Smooth muscle cell (in vitro differentiated cells): ENCODE data around the gene NPM3. TPM values are rescaled to one million over a fixed set of nuclear protein-coding genes. Genes with fewer than 3 reads are reported as not detected.
A peak's percentile ranks its signal among the peaks of the same experiment; 100 is the strongest.

Experiments used
- DNase-seq: peaks from one replicate; lab custom pipeline; 2025; ENCODE audit not compliant: unreplicated experiment; lab: John Stamatoyannopoulos, UW
- H2AFZ ChIP-seq: fragments of 200-600 bp; sonication (generic); 2 replicates; pipeline ENCODE4 v1.6.0; 2016; ENCODE audit warnings: antibody characterized with exemption, low read depth, mild to moderate bottlenecking
- H3F3A ChIP-seq: fragments of 200-600 bp; sonication (generic); 2 replicates; pipeline ENCODE4 v1.6.0; 2017; ENCODE audit warnings: antibody characterized with exemption, low read depth
- H3K27ac ChIP-seq: fragments of 200-600 bp; sonication (generic); 2 replicates; pipeline ENCODE4 v1.5.1; 2016; ENCODE audit warnings: low read depth, mild to moderate bottlenecking
- H3K27me3 ChIP-seq: fragments of 200-600 bp; sonication (generic); 2 replicates; pipeline ENCODE4 v1.6.1; 2016; ENCODE audit warnings: low read depth, mild to moderate bottlenecking
- H3K36me3 ChIP-seq: fragments of 200-600 bp; sonication (generic); 2 replicates; pipeline ENCODE4 v1.5.1; 2016; ENCODE audit warnings: low read depth
- H3K4me1 ChIP-seq: fragments of 200-600 bp; sonication (generic); 2 replicates; pipeline ENCODE4 v1.5.1; 2016; ENCODE audit warnings: low read depth
- H3K4me2 ChIP-seq: fragments of 200-600 bp; sonication (generic); 2 replicates; pipeline ENCODE4 v1.6.0; 2016; ENCODE audit warnings: mild to moderate bottlenecking
- H3K4me3 ChIP-seq: fragments of 200-600 bp; sonication (generic); 2 replicates; pipeline ENCODE4 v1.5.1; 2016; ENCODE audit warnings: mild to moderate bottlenecking
- H3K79me2 ChIP-seq: fragments of 200-600 bp; sonication (generic); 2 replicates; pipeline ENCODE4 v1.6.0; 2016; ENCODE audit warnings: low read depth, mild to moderate bottlenecking
- H3K9ac ChIP-seq: fragments of 200-600 bp; sonication (generic); 2 replicates; pipeline ENCODE4 v1.6.0; 2016; ENCODE audit warnings: low read depth
- H3K9me3 ChIP-seq: fragments of 200-600 bp; sonication (generic); replicated peaks from 2 replicates; pipeline ENCODE4 v1.5.1; 2016; ENCODE audit warnings: low read depth
- H4K20me1 ChIP-seq: fragments of 200-600 bp; sonication (generic); 2 replicates; pipeline ENCODE4 v1.6.0; 2016; ENCODE audit warnings: low read depth
- CTCF ChIP-seq: fragments of 200-600 bp; sonication (generic); IDR thresholded peaks from 2 replicates; pipeline ENCODE4 v1.5.1; 2017; ENCODE audit warnings: borderline replicate concordance, mild to moderate bottlenecking, antibody characterized with exemption; ENCODE audit not compliant: insufficient read depth, poor library complexity, severe bottlenecking
- WGBS: methylation state at CpG from one replicate; pipeline ENCODE4 v1.1.7; 2016; ENCODE audit warnings: low lambda C conversion rate; 5-methylcytosine and 5-hydroxymethylcytosine counted together
- polyA plus RNA-seq: library from polyadenylated mRNA; unstranded; fragments of >200 nt; fragmentation: Nextera tagmentation; extraction: Ambion mirVana; gene quantifications from 2 replicates; pipeline ENCODE4 v1.2.1, GENCODE V29; 2016
- total RNA-seq: library from RNA; depleted of rRNA; stranded (reverse); fragments of >200 nt; gene quantifications from 2 replicates; pipeline ENCODE4 v1.2.3, GENCODE V29; 2014

Gene NPM3
- total and polyA plus RNA-seq, 2 experiments from 2014 or later, result 10.2 to 65.0 TPM

- H3K36me3 ChIP-seq, result peaks cover 42% of the 10 kb centered on the region
Observed at GRCh38 chr10:101807158-101807557, 23.9 kb upstream of the NPM3 start.

GRCh38 chr10:101803511-101803910 lies 20.3 kb upstream of the NPM3 start:
- WGBS, result 96% methylated on average over 4 of the region's 4 CpGs
- H3K36me3 ChIP-seq, result peaks cover 41% of the 10 kb centered on the region
- peaks cover 96% of the 10 kb centered on the region for H4K20me1 ChIP-seq
- no peak overlapping the region for H3K4me3 ChIP-seq
- no peak overlapping the region for H3K27ac ChIP-seq
- no peak for DNase-seq
- H3F3A ChIP-seq, result peaks cover 4% of the 10 kb centered on the region
- no peaks in the 10 kb centered on the region for H3K27me3 ChIP-seq
- no peak overlapping the region for H2AFZ ChIP-seq
- TF ChIP-seq CTCF, result no peak
- no peaks in the 10 kb centered on the region for H3K4me1 ChIP-seq
- no peak overlapping the region for H3K4me2 ChIP-seq
- no peaks in the 10 kb centered on the region for H3K9me3 ChIP-seq
- H3K79me2 ChIP-seq, result peaks cover 78% of the 10 kb centered on the region
- no peak overlapping the region for H3K9ac ChIP-seq

More at GRCh38 chr10:101807158-101807557, 23.9 kb upstream of the NPM3 start:
- H3K79me2 ChIP-seq, result peaks cover 85% of the 10 kb centered on the region
- no peaks in the 10 kb centered on the region for H3K9me3 ChIP-seq
- peak overlapping the region; percentile 6 for H3K27ac ChIP-seq
- 86% methylated on average over 1 of the region's 1 CpG for WGBS
- H3K9ac ChIP-seq, result no peak overlapping the region
- H2AFZ ChIP-seq, result no peak overlapping the region
- H3K4me3 ChIP-seq, result no peak overlapping the region
- H4K20me1 ChIP-seq, result peaks cover 96% of the 10 kb centered on the region
- DNase-seq, result no peak
- TF ChIP-seq CTCF, result no peak
- H3F3A ChIP-seq, result peaks cover 5% of the 10 kb centered on the region
- no peak overlapping the region for H3K4me2 ChIP-seq
- no peaks in the 10 kb centered on the region for H3K4me1 ChIP-seq
- H3K27me3 ChIP-seq, result no peaks in the 10 kb centered on the region

- Histone ChIP-seq H3K9me3 (no peaks in the 10 kb centered on the region), H3F3A (peaks cover 15% of the 10 kb centered on the region), H4K20me1 (peaks cover 100% of the 10 kb centered on the region), H3K27me3 (no peaks in the 10 kb centered on the region), H3K4me3 (no peak overlapping the region), H3K4me2 (no peak overlapping the region), H3K9ac (no peak overlapping the region), H3K36me3 (peaks cover 61% of the 10 kb centered on the region), H3K27ac (no peak overlapping the region), H2AFZ (no peak overlapping the region), H3K79me2 (peaks cover 64% of the 10 kb centered on the region), H3K4me1 (no peaks in the 10 kb centered on the region)
- no peak for TF ChIP-seq CTCF
- WGBS, result 92% methylated on average over 4 of the region's 4 CpGs
- DNase-seq, result no peak
Observed at GRCh38 chr10:101797403-101798059, 14.3 kb upstream of the NPM3 start.

GRCh38 chr10:101793526-101793925 lies 10.3 kb upstream of the NPM3 start:
- Histone ChIP-seq H3K9ac (no peak overlapping the region), H4K20me1 (peaks cover 94% of the 10 kb centered on the region), H3K27ac (no peak overlapping the region), H3K4me2 (no peak overlapping the region), H3K9me3 (no peaks in the 10 kb centered on the region), H3K27me3 (no peaks in the 10 kb centered on the region), H3K4me3 (no peak overlapping the region), H3F3A (peaks cover 17% of the 10 kb centered on the region), H3K4me1 (no peaks in the 10 kb centered on the region), H3K36me3 (peaks cover 57% of the 10 kb centered on the region), H2AFZ (no peak overlapping the region), H3K79me2 (peaks cover 31% of the 10 kb centered on the region)
- WGBS, result 99% methylated on average over 12 of the region's 12 CpGs
- DNase-seq, result no peak
- no peak for TF ChIP-seq CTCF
